Body of pancreas (tissue), 4 donors: ENCODE results near the gene WDR1. TPM values are rescaled to one million over a fixed set of nuclear protein-coding genes. Genes with fewer than 3 reads are reported as not detected.
A peak's percentile ranks its signal among the peaks of the same experiment; 100 is the strongest.

Experiments used
- ATAC-seq: fragments of 150-250 bp; one replicate; pipeline ENCODE4 v1.9.1; 2016
- DNase-seq, 4 donors: peaks; one replicate each; pipeline ENCODE4 v3.0.0-alpha.2; 2019
- H3K27ac ChIP-seq, 4 donors: fragments of 200-600 bp; sonication (generic); 1 replicate in 3 of 4; 2 replicates in 1 of 4; pipeline versions ENCODE4 v1.5.1 to v1.6.1; 2016 to 2019; ENCODE audit warnings: mild to moderate bottlenecking in 1 of 4, mixed read lengths in 1 of 4, moderate library complexity in 1 of 4
- H3K27me3 ChIP-seq, 2 donors: fragments of 200-600 bp; sonication (generic); one replicate each; pipeline ENCODE4 v1.6.0; 2016; ENCODE audit warnings: mild to moderate bottlenecking in 1 of 2
- H3K36me3 ChIP-seq, 2 donors: fragments of 200-600 bp; sonication (generic); replicated peaks in 1 of 2; 2 replicates each; pipeline ENCODE4 v1.5.1; 2016; ENCODE audit warnings: low read depth in 2 of 2; ENCODE audit not compliant: insufficient read depth in 1 of 2
- H3K4me1 ChIP-seq: fragments of 200-600 bp; sonication (generic); one replicate; pipeline ENCODE4 v1.6.0; 2016
- H3K4me3 ChIP-seq, 2 donors: fragments of 200-600 bp; sonication (generic); 1 replicate in 1 of 2; 2 replicates in 1 of 2; pipeline ENCODE4 v1.5.1; 2016 to 2019
- H3K9me3 ChIP-seq, 3 donors: fragments of 200-600 bp; sonication (generic); 1 replicate in 2 of 3; 2 replicates in 1 of 3; pipeline ENCODE4 v1.5.1; 2016
- POLR2A ChIP-seq, 3 donors: fragments of 450-650 bp; IDR thresholded peaks; one replicate each; pipeline ENCODE4 v1.6.1; 2016; ENCODE audit warnings: antibody characterized with exemption in 3 of 3, mild to moderate bottlenecking in 2 of 3
- WGBS, 2 donors: methylation state at CpG; one replicate each; pipeline ENCODE4 v1.1.5; 2017; 5-methylcytosine and 5-hydroxymethylcytosine counted together
- intact Hi-C: fragments of 100-400 bp; cut with DNase I; formaldehyde crosslinking; loops from one replicate; pipeline ENCODE4 v1.15.1; 2023
- total RNA-seq, 2 donors: library from RNA; depleted of rRNA; stranded (reverse); fragments of >200 nt; gene quantifications; one replicate each; pipeline ENCODE4 v1.1.0, GENCODE V29; 2016
- TF ChIP-seq, protein P1 (sequence below), 7 experiments: fragments of 450-650 bp in 4 of 7; fragments of 200-600 bp in 3 of 7; sonication (generic) in 3 of 7; IDR thresholded peaks; one replicate each; pipeline ENCODE4 v1.5.1; 2016 to 2019; ENCODE audit warnings: antibody characterized with exemption in 7 of 7

The WDR1 gene
- total RNA-seq, 2 donors from 2014 or later, result 46.1 to 51.9 TPM

- Histone ChIP-seq H3K9me3 (no peaks in the 10 kb centered on the region), H3K4me1 (peaks cover 21% of the 10 kb centered on the region), H3K27me3 (no peaks in the 10 kb centered on the region), H3K27ac (peak overlapping the region in 3 of 4 donors; percentile 45 to 52 (median 51)), H3K36me3 (no peaks in the 10 kb centered on the region), H3K4me3 (no peak overlapping the region)
- DNase-seq, result no peak
- TF ChIP-seq POLR2A (IDR thresholded peaks at IDR 0.05), result no peak
- TF ChIP-seq, protein P1, sequence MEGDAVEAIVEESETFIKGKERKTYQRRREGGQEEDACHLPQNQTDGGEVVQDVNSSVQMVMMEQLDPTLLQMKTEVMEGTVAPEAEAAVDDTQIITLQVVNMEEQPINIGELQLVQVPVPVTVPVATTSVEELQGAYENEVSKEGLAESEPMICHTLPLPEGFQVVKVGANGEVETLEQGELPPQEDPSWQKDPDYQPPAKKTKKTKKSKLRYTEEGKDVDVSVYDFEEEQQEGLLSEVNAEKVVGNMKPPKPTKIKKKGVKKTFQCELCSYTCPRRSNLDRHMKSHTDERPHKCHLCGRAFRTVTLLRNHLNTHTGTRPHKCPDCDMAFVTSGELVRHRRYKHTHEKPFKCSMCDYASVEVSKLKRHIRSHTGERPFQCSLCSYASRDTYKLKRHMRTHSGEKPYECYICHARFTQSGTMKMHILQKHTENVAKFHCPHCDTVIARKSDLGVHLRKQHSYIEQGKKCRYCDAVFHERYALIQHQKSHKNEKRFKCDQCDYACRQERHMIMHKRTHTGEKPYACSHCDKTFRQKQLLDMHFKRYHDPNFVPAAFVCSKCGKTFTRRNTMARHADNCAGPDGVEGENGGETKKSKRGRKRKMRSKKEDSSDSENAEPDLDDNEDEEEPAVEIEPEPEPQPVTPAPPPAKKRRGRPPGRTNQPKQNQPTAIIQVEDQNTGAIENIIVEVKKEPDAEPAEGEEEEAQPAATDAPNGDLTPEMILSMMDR (IDR thresholded peaks at IDR 0.05), result no peak
- 59 to 69% methylated on average over 5 of the region's 5 CpGs for WGBS, 2 donors
- intact Hi-C loops, result no loop called here
- no peak for ATAC-seq
Measured at GRCh38 chr4:10050721-10051120, 65.9 kb downstream of the WDR1 start.

- Histone ChIP-seq H3K36me3 (no peaks in the 10 kb centered on the region), H3K27ac (peak overlapping the region in 3 of 4 donors; percentile 45 to 52 (median 51)), H3K9me3 (no peaks in the 10 kb centered on the region), H3K27me3 (no peaks in the 10 kb centered on the region), H3K4me3 (no peak overlapping the region), H3K4me1 (peaks cover 21% of the 10 kb centered on the region)
- no peak for TF ChIP-seq POLR2A (IDR thresholded peaks at IDR 0.05)
- TF ChIP-seq, protein P1 (IDR thresholded peaks at IDR 0.05), result no peak
- intact Hi-C loops, result no loop called here
- ATAC-seq (peak; percentile 58), DNase-seq (no peak)
- WGBS, 2 donors, result 40 to 71% methylated on average over 2 to 3 of the region's 3 CpGs
Measured at GRCh38 chr4:10050261-10050661, 66.3 kb downstream of the WDR1 start.

GRCh38 chr4:10048941-10049697, 67.5 kb downstream of the WDR1 start:
- intact Hi-C loops, result no loop called here
- Histone ChIP-seq H3K4me1 (peaks cover 21% of the 10 kb centered on the region), H3K9me3 (no peaks in the 10 kb centered on the region), H3K4me3 (no peak overlapping the region), H3K36me3 (no peaks in the 10 kb centered on the region), H3K27me3 (no peaks in the 10 kb centered on the region), H3K27ac (peak overlapping the region in 3 of 4 donors; percentile 45 to 52 (median 51))
- ATAC-seq (no peak), DNase-seq (no peak)
- TF ChIP-seq, protein P1 (IDR thresholded peaks at IDR 0.05), result no peak
- TF ChIP-seq POLR2A (IDR thresholded peaks at IDR 0.05), result no peak
- 24 to 30% methylated on average over 4 of the region's 4 CpGs for WGBS, 2 donors

DNA sequence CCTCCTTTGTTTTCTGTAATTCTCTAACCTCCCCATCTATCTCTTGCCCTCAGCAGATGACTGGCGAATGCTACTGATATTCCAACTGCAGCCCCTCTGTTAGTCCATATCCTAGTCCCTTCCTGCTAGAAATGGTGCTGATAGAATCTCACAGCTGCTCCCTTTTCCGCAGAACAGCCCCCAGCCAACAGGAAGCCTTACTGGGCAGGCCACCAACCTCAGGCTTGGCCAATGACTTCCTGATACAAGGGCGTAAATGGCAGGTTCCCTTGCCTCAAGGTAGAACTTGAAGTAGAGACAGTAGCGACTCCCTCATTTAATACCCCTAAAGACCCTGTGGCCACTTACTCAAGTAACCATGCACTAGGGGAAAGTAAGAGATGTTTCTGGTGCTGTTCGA, 68.6 kb downstream of the WDR1 start:
- Histone ChIP-seq H3K9me3 (peaks cover 0 to under 1% (median 0%) of the 10 kb centered on the region in 3 donors), H3K36me3 (no peaks in the 10 kb centered on the region), H3K27me3 (no peaks in the 10 kb centered on the region), H3K4me1 (peaks cover 21% of the 10 kb centered on the region), H3K4me3 (no peak overlapping the region), H3K27ac (peak overlapping the region in 1 of 4 donors; percentile 51)
- DNase-seq (no peak), ATAC-seq (no peak)
- intact Hi-C loops, result no loop called here
- WGBS, 2 donors, result 67 to 83% methylated on average over 5 of the region's 5 CpGs
- no peak for TF ChIP-seq POLR2A (IDR thresholded peaks at IDR 0.05)
- TF ChIP-seq, protein P1 (IDR thresholded peaks at IDR 0.05), result no peak

GRCh38 chr4:10046471-10046870, 70.1 kb downstream of the WDR1 start:
- peaks cover 21% of the 10 kb centered on the region for H3K4me1 ChIP-seq
- ATAC-seq (no peak), DNase-seq (no peak)
- H3K4me3 ChIP-seq, result no peak overlapping the region
- WGBS, 2 donors, result 56 to 60% methylated on average over 3 of the region's 3 CpGs
- peak overlapping the region in 1 of 4 donors; percentile 73 for H3K27ac ChIP-seq
- H3K36me3 ChIP-seq, result no peaks in the 10 kb centered on the region
- H3K9me3 ChIP-seq, result peaks cover 0 to 7% (median 0%) of the 10 kb centered on the region in 3 donors
- TF ChIP-seq, protein P1 (IDR thresholded peaks at IDR 0.05), result no peak
- no peak for TF ChIP-seq POLR2A (IDR thresholded peaks at IDR 0.05)
- intact Hi-C loops, result no loop called here
- no peaks in the 10 kb centered on the region for H3K27me3 ChIP-seq
